ENCODE results near the gene ZDHHC5.
A peak's percentile ranks its signal among the peaks of the same experiment; 100 is the strongest.

Gene ZDHHC5

DNA sequence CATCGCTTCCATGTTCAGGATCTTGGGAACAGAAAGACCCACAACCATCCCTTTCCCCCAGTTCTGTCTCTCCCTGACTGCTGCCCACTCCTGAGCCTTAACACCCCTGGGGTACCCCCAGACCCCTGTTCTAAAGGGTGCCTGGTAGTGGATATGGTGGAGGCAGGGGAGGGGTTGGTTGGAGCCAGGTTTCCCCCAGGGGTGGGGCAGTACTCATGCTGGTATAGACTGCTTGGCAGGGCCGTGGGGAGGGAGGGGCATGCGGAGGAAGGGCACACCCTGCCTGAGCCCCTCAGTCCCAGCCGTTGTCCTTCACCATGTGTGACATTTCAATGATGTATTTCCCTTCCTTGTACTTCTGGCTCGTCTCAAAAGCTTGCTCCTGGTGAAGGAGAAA is 22.2 kb upstream of the ZDHHC5 start:
- DNase-seq: no peak

DNA sequence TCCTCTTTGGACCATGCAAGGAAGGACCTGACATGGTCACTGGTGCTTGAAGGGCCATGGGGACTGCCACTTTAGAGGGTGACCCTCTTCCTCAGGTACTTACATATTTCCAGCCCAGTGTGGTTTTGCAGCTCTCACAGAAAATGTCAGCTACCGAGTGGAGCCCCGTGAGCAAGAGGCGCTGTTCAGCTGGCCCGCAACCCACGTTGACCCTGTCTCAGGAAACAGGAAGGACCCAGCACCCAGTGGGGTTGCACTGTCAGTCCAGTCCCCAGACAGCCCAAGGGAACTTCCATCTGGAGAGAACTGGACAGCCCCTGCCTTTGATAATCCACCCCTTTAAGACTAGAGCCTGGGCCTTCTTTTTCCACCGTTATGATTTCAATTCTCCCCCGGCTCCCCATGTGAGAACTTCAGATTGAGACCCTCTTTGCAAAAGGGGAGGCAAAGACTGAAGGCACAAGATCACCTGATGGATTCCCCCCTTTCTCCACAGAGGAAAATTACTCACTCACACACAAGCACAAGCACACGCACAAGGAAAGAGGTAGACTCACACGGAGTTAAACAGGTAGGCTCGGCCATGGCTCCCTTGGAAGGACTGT is 21.6 kb upstream of the ZDHHC5 start:
- no peak for DNase-seq

DNA sequence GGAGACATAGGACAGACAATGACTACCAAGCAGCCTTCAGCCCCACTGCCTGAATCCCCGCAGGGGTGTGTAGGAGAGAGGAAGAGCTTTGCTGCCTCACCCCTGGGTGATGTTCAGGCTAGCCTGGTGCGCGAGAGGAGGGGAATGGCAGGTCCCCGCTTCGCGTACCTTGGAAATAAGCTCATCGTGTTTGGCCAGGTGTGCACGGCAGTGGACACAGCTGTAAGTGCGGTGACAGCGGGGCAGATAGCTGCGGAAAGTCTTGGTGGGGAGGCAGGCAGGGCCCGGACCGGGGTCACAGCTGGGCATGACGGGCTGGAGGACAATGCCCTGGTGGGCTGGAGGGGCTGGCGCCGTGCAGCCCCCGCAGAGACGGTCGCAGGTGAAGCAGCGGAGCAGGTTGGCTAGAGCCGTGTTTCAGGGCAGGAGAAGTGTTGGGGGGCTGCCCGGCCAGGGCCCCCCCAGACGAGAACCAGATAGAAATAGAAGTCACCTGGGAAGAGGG is 21.1 kb upstream of the ZDHHC5 start:
- DNase-seq: no peak

DNA sequence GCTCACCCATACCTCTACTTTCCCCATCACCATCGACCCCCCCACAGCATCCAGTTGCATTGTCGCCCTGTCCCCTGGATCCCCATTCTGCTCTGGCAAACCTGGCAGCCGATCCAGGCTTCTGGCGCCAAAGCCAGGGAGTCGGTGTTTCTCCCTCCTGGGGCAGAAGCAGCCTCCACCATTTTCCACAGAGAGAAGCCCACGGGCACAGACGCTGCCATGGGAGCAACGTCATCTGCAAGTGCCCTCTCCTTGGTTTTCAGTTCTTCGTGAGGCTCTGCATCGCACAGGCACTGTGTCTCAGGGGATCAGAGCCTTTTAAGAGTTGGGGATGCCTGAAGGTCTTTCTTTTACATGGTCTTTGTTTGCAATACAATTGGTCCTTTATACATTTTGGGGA is 20.5 kb upstream of the ZDHHC5 start:
- DNase-seq: no peak

DNA sequence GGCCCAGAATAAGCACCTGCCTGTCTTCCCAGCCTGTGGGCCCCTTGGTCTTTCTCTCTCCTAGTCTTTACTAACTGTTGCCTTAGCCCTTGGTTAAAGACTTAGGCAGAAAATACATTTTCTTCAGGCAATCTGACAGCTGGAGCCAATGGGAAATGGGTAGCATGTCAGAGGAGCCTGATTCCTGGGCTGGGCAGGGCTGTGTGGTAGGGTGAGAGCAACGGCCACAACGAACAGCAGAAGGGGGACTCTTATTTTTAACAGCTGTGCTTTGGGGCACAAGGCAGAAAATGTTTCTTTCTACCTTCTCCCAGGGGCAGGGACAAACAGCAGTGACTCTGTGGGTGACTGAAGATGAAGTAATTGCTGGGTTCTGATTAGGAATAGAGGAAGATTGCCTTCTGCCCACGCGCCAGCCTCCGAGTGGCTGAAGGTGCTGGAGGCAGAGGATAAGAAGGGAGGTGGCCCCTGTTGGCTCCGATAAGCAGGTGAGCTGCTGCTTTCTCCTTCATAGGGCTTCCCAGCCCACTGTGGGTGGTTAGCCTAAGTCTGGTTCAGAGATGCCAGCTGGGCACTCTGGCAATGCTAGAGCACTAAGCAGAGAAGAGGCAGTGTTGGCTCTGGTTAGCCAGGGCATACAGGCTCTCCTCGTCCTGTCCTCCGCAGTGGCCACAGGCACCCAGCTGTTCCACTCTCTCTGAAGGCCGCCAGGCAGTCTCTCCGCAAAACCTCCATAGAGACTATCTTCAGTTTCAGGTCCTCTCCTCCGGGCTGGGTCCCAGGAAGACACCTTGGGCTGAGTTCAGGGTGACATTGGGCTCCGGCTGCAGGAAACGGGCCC is 19.7 kb upstream of the ZDHHC5 start:
- no peak for DNase-seq

DNA sequence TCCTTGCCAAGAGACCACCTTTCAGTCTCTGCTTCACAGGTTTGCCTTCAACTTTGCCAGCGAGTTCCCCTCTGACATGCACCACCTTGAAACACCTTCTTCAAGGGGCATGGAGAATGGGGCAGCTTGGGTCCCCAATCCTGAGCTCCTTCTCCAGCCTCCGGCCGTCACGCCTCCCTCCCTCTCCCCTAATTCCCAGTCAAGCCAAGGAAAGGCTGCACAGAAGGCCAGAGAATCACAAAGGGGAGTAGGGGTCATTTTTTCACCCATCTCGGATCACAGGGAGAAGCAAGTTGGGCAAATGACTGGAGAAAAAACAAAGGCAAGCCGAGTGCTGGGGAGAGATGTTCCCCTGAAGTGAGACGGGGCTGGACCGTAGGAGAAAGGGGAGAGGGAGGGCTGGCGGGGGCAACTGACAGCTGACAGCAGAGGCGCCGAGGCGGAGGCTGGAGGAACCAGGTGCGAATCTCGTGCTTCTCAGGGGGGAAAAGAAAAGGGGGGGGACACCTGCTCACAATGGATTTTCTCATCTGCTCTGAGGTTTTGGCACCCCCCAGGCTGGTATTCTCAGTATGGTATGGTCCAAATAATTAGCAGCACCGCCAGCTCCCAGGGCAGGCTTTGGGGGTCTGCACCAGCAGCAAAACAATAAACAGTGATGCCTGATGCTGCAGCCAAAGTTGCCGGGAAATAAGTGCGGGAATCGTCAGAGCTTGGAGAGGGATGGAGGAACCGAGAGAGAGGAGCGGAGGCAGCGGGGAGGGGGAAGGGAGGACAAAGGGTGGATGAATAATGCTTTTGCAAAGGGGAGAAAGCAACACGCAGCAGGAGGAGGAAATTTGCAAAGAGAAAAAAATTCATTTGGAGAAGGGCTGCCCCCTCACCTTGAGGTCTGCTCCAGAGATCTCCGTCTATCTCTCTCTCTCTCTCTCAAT is 18.8 kb upstream of the ZDHHC5 start:
- no peak for DNase-seq

DNA sequence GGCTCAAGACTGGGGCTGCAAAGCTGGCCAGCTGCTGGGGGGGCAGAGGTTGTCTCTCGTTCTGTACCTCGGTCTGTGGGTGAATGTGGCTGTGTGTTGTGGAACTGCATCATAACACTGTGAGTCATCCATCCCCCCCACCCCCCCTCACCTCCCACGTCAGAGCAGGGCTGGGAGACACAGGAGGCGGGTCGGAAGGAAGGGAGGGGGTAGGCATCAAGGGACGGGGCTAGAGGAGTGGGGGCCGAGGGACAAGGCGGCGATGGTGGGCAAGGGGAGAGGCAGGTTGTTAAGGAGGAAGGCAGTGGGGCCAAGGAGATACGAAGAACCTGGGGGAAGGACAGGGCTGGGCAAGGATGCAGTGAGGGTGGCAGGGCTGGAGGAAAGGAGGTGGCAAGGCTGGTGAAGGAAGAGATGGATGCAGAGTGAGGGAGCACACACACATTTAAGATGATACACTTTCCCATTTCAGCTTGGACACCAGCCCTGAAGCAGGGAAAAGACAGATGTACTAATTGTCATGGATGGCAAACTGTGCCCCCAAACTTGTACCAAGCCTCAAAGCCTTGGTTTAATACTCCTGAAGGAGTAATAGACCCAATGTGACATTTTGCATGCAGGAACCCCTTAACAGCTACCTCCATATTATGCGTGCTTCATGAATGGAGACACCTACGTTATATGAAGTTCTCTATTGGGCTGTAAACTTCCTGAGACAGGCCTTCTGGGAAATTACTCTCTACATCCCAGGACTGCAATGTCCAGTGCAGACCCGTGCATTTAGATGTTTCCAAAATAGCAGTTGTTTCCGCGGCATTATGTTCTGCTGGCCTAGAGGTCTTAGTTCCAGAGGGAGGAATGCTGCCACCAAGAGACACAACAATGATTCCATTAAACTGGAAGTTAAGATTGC is 17.8 kb upstream of the ZDHHC5 start, which contains the start of gene YPEL4:
YPEL4 (minus strand) TSS at position 87 of the 913 bp plus-strand sequence. CDS start 2,805 bp downstream, outside the sequence.
- peak; percentile 87 for DNase-seq

DNA sequence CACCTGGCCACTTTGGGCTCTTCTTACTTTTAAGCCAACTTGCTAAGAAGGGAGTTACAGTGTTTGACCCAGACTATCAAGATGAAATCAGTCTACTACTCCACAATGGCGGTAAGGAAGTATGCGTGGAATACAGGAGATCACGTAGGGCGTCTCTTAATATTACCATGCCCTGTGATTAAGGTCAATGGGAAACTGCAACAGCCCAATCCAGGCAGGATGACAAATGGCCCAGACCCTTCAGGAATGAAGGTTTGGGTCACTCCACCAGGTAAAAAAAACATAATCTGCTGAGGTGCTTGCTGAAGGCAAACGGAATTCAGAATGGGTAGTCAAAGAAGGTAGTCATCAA is 17.2 kb upstream of the ZDHHC5 start:
- DNase-seq: no peak

DNA sequence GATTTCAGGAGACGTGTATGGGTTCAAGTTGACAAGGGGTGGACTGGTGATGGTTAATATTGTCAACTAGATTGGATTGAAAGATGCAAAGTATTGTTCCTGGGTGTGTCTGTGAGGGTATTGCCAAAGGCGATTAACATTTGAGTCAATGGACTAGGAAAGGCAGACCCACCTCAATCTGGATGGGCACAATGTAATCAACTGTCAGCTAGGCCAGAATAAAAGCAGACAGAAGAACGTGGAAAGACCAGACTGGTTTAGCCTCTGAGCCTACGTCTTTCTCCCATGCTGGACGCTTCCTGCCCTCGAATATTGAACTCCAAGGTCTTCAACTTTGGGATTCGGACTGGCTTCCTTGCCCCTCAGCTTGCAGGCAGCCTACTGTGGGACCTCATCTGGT is 16.5 kb upstream of the ZDHHC5 start:
- DNase-seq: no peak

DNA sequence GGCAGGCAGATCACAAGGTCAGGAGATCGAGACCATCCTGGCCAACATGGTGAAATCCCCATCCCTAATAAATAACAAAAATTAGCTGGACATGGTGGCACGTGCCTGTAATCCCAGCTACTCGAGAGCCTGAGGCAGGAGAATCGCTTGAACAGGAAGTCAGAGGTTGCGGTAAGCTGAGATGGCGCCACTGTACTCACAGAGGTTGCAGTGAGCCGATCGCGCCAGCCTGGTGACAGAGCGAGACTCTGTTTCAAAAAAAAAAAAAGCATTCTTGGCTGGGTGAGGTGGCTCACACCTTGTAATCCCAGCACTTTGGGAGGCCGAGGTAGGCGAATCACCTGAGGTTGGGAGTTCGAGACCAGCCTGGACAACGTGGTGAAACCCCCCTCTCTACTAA is 15.7 kb upstream of the ZDHHC5 start:
- peak; percentile 68 for DNase-seq

DNA sequence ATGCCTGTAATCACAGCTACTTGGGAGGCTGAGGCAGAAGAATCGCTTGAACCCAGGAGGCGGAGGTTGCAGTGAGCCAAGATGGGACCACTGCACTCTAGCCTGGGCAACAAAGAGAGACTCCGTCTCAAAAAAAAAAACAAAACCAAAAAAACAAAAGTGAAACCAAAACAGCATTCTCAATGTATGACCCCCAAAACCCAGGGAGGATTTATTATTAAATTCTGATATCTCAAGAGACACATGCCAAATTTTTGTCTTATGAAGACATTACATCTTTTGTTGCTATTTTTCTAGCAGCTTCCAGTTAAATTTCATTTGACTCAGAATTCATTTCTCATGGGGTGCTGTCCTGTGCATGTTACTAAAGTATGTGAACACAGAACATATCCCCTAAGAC is 15.3 kb upstream of the ZDHHC5 start:
- no peak for DNase-seq

DNA sequence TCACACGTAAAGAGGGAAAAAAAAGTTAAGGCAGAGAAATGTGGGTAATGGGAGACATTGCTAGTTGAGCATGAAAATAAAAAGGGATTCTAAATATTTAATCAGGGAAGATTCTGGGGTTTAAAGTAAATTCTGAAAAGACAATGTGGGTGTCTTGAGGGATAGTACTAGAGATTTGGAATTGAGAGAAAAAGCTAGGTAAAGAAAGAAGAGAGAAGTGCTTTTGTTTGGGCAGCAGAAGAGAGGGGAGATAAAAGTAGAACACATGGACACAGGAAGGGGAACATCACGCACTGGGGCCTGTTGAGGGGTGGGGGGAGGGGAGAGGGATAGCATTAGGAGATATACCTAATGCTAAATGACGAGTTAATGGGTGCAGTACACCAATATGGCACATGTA is 14.8 kb upstream of the ZDHHC5 start:
- no peak for DNase-seq

DNA sequence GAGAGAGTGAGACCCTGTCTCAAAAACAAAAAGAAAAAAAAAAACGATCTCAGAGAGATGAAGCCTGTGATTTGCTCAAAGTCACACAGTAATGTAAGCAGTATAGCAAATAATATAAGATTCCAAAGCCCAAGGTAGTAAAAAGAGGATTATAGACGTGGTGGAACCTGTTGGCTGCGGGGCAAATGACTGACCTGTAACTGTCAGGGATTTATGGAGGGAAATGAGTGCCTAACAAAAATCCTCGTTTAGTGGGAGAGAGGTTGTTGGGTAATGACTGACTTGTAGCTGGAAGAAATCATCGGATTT is 11.1 kb upstream of the ZDHHC5 start:
- DNase-seq: no peak

DNA sequence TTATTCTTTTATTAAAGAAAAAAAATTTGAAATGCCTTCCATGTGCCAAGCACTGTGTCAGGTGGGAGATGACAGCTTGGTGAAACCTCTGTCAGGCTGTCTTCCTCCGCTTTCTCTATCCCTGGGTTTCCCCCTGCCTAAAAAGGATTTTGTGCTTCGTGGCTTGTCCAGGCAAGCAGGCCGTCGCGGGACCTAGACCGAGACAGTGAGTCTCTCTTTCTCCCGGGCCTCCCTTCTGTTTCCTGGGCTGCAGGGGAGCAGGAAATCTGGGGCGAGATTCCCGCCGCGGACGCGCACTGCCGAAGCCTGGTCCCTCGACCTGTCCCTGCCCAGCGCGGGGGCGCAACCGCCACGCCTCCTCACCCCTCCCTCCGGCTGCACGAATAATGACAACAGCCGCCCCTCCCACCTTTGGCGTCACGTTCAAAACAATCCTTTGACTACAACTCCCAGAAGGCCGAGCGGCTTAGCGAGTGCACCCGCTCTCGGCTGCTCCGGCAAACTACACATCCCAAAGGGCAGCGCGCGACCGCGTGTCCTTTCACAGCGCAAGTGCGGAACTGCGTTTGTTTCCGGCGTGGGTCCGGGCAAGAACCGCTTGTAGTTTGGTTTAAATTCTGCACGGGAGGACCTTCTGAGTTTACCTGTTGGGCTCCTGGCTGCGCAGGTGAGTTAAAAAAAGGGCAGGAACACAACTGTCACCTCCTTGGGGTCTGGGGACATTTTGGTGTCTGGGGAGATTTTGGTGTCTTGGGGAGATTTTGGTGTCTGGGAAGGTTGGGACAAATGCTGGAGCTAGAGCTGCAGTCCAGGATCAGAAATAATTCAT is 10.5 kb upstream of the ZDHHC5 start, which contains the start of gene CLP1:
CLP1 (plus strand) TSS at position 569 of the 829 bp plus-strand sequence. CDS start 1,715 bp downstream, outside the sequence.
- peak; percentile 100 for DNase-seq

DNA sequence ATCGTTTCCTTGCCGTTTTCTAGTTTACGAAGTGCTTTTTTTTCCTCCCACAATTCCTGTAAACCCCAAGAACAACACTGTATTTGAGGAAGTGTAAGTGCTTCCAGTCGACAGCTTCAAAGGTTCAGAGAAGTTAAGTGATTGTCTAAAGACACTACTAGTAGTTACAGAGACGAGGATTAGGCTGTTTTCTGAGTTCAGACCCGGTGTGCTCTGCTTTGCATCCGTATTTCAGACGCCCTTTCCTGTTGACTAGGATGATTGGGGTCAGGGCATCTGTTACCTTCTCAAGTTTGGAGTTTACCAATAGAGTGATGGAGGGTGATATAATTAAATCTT is 9.9 kb upstream of the ZDHHC5 start:
- no peak for DNase-seq

DNA sequence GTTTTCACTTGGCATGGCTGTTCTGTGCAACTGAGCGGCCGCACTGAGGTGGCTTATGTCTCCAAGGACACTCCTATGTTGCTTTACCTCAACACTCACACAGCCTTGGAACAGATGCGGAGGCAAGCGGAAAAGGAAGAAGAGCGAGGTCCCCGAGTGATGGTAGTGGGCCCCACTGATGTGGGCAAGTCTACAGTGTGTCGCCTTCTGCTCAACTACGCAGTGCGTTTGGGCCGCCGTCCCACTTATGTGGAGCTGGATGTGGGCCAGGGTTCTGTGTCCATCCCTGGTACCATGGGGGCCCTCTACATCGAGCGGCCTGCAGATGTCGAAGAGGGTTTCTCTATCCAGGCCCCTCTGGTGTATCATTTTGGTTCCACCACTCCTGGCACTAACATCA is 8.2 kb upstream of the ZDHHC5 start:
- no peak for DNase-seq

DNA sequence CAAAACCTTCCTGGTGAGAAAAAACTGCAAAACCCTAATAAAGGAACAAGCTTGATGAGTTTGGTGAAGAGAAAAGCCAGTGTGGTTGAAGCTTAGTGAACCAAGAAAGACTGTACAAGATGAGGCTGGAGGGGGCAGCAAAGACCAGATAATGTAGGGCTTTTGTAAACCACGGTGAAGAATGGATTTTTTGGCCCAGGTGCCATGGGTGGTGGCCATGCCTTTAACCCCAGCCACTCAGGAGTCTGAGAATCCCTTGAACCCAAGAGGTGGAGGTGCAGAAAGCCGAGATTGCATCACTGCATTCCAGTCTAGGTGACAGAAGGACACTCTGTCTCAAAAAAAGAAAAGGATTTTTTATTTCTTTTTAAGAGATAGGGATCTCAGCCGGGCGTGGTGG is 5.0 kb upstream of the ZDHHC5 start:
- DNase-seq: peak; percentile 58

DNA sequence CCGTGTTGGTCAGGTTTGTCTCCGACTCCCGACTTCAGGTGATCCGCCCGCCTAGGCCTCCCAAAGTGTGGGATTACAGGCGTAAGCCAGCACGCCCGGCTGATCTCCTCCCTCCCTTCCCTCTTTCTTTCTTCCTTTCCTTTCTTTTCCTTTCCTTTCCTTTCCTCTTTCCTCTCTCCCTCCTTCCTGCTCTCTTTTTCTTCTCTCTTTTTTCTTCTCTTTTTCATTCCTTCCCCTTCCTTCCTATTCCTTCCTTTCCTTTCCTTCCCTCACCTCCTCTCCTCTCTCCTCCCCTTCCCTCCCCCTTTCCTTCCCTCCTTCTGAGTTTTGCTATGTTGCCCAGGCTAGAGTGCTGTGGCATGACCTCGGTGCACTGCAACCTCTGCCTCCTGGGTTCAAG is 3.9 kb upstream of the ZDHHC5 start:
- no peak for DNase-seq

DNA sequence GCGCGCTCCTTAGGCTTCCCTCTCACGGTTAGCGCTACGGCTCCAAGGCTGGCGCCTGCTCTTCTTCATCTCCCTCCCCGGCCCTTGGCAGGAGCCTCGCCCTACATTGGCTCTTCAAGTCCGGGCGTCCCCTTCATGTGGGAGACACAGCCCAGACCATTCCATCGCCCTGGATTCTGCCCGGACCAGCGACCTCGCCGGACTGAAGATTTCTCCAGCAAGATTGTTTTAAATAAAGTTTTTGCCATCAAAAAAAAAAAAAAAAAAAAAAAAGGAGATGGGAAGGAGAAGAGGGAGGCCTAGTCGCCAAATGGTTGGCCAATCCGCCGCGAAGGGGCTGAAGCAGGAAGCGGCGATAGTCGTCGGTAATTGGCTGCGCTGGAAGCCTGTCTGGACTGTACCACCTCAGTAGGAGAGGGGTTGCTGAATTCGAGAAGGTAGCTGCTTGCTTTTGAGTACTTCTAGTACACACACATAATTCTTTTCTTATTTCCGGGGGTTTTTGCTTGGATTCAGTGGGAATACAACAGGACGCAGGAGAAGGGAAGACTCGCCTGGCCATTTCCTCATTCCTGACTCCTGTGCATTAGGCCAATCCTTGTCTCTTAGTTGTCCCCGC is 688 bp upstream of the ZDHHC5 start:
- peak; percentile 97 for DNase-seq

DNA sequence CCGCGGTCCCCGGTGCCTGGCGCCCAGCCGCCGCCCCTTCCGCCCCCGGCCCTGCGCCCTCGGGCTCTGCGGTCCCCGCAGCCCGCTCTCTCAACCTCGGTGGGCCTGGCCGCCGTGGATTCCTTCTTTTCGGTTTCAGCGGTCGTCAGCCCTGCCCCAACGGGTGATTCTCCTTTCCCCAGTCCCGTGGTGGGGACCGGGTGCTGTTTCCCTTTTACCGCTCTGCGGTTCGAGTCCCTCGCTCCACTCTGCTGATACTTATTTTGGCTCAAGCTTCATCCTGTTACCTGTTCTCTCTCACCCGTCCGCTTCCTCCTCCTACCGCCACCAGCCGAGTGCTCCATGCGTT is 494 bp downstream of the ZDHHC5 start:
- DNase-seq: no peak

DNA sequence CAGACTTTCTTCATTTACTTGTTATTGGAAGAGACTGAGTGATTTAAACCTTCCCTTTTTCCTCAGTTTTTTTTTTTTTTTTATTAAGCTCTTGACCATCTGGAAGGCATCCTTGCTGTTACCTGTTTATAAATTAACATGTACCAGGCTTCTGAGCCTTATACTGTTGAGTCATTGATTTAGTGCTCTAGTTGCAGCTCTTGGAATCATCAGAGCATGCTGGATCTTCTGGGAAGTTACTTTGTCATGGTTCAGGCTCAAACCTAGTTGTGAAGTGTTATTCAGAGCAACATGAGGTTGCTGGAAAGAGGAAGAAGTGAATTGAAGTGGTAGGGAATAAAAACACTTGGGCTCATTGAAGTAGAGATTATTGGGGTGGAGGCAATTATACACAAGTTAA is 6.3 kb downstream of the ZDHHC5 start:
- DNase-seq: no peak
